ENCODE data around the gene MAP4K2. TPM values are rescaled to one million over a fixed set of nuclear protein-coding genes. Genes with fewer than 3 reads are reported as not detected.

MAP4K2 gene
- polyA plus RNA-seq, 1 of the 3 experiments (the other 2 are of a cell fraction), result 20.0 TPM

GRCh38 chr11:64777449-64778222 lies 25.4 kb downstream of the MAP4K2 start:
- H3K27ac ChIP-seq (ENCODE audit: low read depth in 2 of 2, low read length in 1 of 2), result peak overlapping the region; percentile 91 to 95
- CTCF ChIA-PET, result interaction anchor here (1.4 to 6.1 kb wide), 2 partner anchors 11 to 89 kb away, joined by 6 to 47 read pairs; no protein-coding TSS in a partner anchor
- peak; percentile 96 for DNase-seq

More at GRCh38 chr11:64777449-64778222, 25.4 kb downstream of the MAP4K2 start:
- Histone ChIP-seq H3K4me1 (ENCODE audit: control insufficient read depth in 1 of 2, insufficient read depth in 2 of 2, low read depth in 1 of 2, low read length in 1 of 2) (peaks cover 17 to 19% of the 10 kb centered on the region in 2 experiments), H4K20me1 (ENCODE audit: insufficient read depth) (peaks cover 49% of the 10 kb centered on the region), H3K4me2 (peak overlapping the region; percentile 89), H3K36me3 (replicated peaks in 1 of 2; ENCODE audit: control insufficient read depth in 1 of 2, insufficient read depth in 2 of 2, low read length in 1 of 2) (peaks cover 47% of the 10 kb centered on the region in 2 experiments), H3K9me3 (no peaks in the 10 kb centered on the region), H3K27me3 (ENCODE audit: insufficient read depth) (no peaks in the 10 kb centered on the region), H3K79me2 (ENCODE audit: insufficient read depth) (peaks cover 49% of the 10 kb centered on the region), H3K4me3 (ENCODE audit: low read depth in 2 of 2, low read length in 1 of 2) (peak overlapping the region; percentile 77 to 83), H3F3A (replicated peaks; ENCODE audit: insufficient read depth) (peaks cover 21% of the 10 kb centered on the region), H3K9me2 (no peaks in the 10 kb centered on the region), H2AFZ (ENCODE audit: low read depth) (no peak overlapping the region), H3K9ac (peak overlapping the region; percentile 95)
- 0% methylated on average over 38 of the region's 98 CpGs for WGBS (ENCODE audit: low lambda C conversion rate)
- peak; percentile 75 for TF ChIP-seq NRF1 (IDR thresholded peaks at IDR 0.05; ENCODE audit: low read depth, low read length)
- TF ChIP-seq REST (IDR thresholded peaks at IDR 0.05; ENCODE audit: low read depth, low read length), result peak; percentile 90
- 0 out of 2 replicates have a peak, but pooled peaks have one; percentile 12 for TF ChIP-seq TAF1 (IDR thresholded peaks at IDR 0.05; ENCODE audit: borderline replicate concordance, low read depth, low read length)
- no peak for TF ChIP-seq MEF2A (IDR thresholded peaks at IDR 0.05; ENCODE audit: borderline replicate concordance, low read depth)
- TF ChIP-seq TCF12 (IDR thresholded peaks at IDR 0.05), result no peak
- TF ChIP-seq GATA2 (CRISPR knock-in tag; IDR thresholded peaks at IDR 0.05), result no peak
- no peak for TF ChIP-seq SMC3 (IDR thresholded peaks at IDR 0.05; ENCODE audit: low read depth, low read length)
- TF ChIP-seq GABPA (IDR thresholded peaks at IDR 0.05; ENCODE audit: low read depth), result no peak
- 0 out of 2 replicates have a peak, but pooled peaks have one; percentile 18 for TF ChIP-seq MAX (IDR thresholded peaks at IDR 0.05; ENCODE audit: low read depth)
- no peak for TF ChIP-seq ZBTB33 (IDR thresholded peaks at IDR 0.05; ENCODE audit: borderline replicate concordance, low read depth)
- TF ChIP-seq RAD21 (IDR thresholded peaks at IDR 0.05; ENCODE audit: low read length), result no peak
- TF ChIP-seq ELF1 (IDR thresholded peaks at IDR 0.05), result no peak
- POLR2A ChIA-PET, result interaction anchor here (1.2 to 1.6 kb wide), 2 partner anchors 18 to 89 kb away, joined by 3 to 5 read pairs; partner anchors contain the start of gene PYGM
